SU-DHL-6 (cell line): ENCODE results near the gene HIVEP3.

Experiments used
- H2AFZ ChIP-seq: fragments of 200-600 bp; sonication (generic); 2 replicates; pipeline ENCODE4 v1.6.1; 2014; ENCODE audit warnings: low read depth, mild to moderate bottlenecking, moderate library complexity, mixed read lengths, antibody characterized with exemption, low read length; ENCODE audit not compliant: severe bottlenecking
- H3F3A ChIP-seq: fragments of 200-600 bp; shearing (Covaris generic); 2 replicates; pipeline ENCODE4 v1.6.0; 2016; ENCODE audit warnings: antibody characterized with exemption, mild to moderate bottlenecking; ENCODE audit not compliant: insufficient read depth
- H3K27ac ChIP-seq: fragments of 200-600 bp; sonication (generic); 2 replicates; pipeline ENCODE4 v1.5.1; 2016; ENCODE audit warnings: low read depth, mild to moderate bottlenecking, low read length, moderate library complexity, mixed read lengths
- H3K27me3 ChIP-seq: fragments of 200-600 bp; sonication (generic), shearing (Covaris generic); 2 replicates; pipeline ENCODE4 v1.6.0; 2014; ENCODE audit warnings: mild to moderate bottlenecking, low read length
- H3K36me3 ChIP-seq: fragments of 200-600 bp; sonication (generic); 2 replicates; pipeline ENCODE4 v1.6.1; 2014; ENCODE audit warnings: mild to moderate bottlenecking, low read length, mixed read lengths
- H3K4me2 ChIP-seq: fragments of 300-600, 200-600 bp; shearing (Covaris generic), sonication (generic); 2 replicates; pipeline ENCODE4 v1.6.0; 2014; ENCODE audit warnings: low read length, low read depth, mild to moderate bottlenecking; ENCODE audit not compliant: poor library complexity, severe bottlenecking
- H3K4me3 ChIP-seq: fragments of 200-600 bp; sonication (generic); 2 replicates; pipeline ENCODE4 v1.5.1; 2014; ENCODE audit warnings: antibody characterized with exemption, low read length, mild to moderate bottlenecking, mixed read lengths; ENCODE audit not compliant: insufficient read depth, poor library complexity, severe bottlenecking
- H3K79me2 ChIP-seq: fragments of 200-600 bp; sonication (generic); 2 replicates; pipeline ENCODE4 v1.6.1; 2014; ENCODE audit warnings: mild to moderate bottlenecking, low read length, moderate library complexity; ENCODE audit not compliant: insufficient read depth
- H3K9ac ChIP-seq: fragments of 200-600 bp; sonication (generic); 2 replicates; pipeline ENCODE4 v1.7.0; 2014; ENCODE audit warnings: mild to moderate bottlenecking, low read length
- H3K9me2 ChIP-seq: fragments of 200-600 bp; sonication (generic); replicated peaks from 2 replicates; pipeline ENCODE4 v1.6.1; 2014; ENCODE audit warnings: low read length; ENCODE audit not compliant: insufficient read depth
- H3K9me3 ChIP-seq: fragments of 200-600 bp; sonication (generic); 2 replicates; pipeline ENCODE4 v1.6.1; 2014; ENCODE audit warnings: low read length, mixed read lengths; ENCODE audit not compliant: insufficient read depth
- H4K20me1 ChIP-seq: fragments of 200-600 bp; sonication (generic); 2 replicates; pipeline ENCODE4 v1.6.1; 2014; ENCODE audit warnings: low read depth, mild to moderate bottlenecking, antibody characterized with exemption, low read length, moderate library complexity, mixed read lengths
- EZH2phosphoT487 ChIP-seq: fragments of 200-600 bp; sonication (generic), shearing (Covaris generic); conservative IDR thresholded peaks from 2 replicates; pipeline ENCODE4 v1.6.1; 2018; ENCODE audit warnings: mild to moderate bottlenecking, antibody characterized with exemption, low read length, moderate library complexity, mixed read lengths
- TF ChIP-seq, protein P1 (sequence below): fragments of 200-600 bp; sonication (generic); IDR thresholded peaks from one replicate; pipeline ENCODE4 v1.5.1; 2017; ENCODE audit warnings: antibody characterized with exemption, mild to moderate bottlenecking, low read length, moderate library complexity; ENCODE audit not compliant: insufficient read depth, poor library complexity, severe bottlenecking

Gene HIVEP3

DNA sequence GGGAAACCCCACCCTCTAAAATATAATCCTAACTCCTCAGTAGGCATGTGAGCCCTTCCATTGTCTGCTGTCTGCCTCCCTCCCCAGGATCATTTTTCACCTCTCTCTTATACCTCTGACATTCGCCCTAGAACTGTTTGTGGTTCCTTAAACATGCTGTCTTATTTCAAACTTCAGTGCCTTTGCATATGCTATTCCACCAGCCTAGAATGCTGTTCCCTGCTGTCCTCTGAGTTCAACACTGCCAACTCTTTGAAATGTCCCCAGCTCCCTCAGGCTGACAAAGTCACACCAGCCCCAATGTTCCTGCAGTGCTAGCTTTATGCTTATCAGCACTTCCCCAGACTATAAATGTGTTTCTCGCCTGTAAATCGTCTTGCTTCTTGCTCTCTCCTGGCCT lies 119.5 kb downstream of the HIVEP3 start:
- TF ChIP-seq EZH2phosphoT487: no peak
- TF ChIP-seq, protein P1, sequence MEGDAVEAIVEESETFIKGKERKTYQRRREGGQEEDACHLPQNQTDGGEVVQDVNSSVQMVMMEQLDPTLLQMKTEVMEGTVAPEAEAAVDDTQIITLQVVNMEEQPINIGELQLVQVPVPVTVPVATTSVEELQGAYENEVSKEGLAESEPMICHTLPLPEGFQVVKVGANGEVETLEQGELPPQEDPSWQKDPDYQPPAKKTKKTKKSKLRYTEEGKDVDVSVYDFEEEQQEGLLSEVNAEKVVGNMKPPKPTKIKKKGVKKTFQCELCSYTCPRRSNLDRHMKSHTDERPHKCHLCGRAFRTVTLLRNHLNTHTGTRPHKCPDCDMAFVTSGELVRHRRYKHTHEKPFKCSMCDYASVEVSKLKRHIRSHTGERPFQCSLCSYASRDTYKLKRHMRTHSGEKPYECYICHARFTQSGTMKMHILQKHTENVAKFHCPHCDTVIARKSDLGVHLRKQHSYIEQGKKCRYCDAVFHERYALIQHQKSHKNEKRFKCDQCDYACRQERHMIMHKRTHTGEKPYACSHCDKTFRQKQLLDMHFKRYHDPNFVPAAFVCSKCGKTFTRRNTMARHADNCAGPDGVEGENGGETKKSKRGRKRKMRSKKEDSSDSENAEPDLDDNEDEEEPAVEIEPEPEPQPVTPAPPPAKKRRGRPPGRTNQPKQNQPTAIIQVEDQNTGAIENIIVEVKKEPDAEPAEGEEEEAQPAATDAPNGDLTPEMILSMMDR: no peak

DNA sequence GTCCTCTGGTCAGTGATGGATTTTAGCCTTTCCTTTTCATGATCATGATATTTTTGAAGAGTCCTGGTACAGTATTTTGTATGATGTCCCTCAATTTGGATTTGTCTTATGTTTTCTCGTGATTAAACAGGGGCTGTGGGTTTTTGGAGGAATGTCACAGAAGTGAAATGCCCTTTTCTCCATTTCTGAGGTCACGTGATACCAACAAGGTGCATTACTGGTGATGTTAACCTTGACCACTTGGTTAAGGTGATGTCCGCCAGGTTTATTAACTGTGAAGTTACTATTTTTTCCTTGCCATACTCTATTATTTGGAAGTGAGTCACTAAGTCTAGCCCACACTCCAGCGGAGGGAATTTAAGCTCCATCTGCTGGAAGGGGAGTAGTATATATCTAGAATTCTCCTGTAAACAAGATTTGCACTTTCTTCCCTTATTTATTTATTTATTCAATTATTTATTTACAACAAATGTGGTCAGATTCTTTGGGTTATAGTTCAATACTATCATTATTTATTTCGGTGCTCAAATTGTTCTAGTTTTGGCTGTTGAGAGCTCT lies 123.4 kb downstream of the HIVEP3 start:
- Histone ChIP-seq H3K9me2 (no peaks in the 10 kb centered on the region), H3K9me3 (no peaks in the 10 kb centered on the region), H3K36me3 (no peaks in the 10 kb centered on the region), H3K4me2 (no peak overlapping the region), H3K27me3 (no peaks in the 10 kb centered on the region), H2AFZ (no peak overlapping the region), H3K27ac (no peak overlapping the region), H4K20me1 (no peaks in the 10 kb centered on the region), H3F3A (peaks cover 13% of the 10 kb centered on the region; the same call in 1 of the 2 replicates), H3K4me3 (no peak overlapping the region), H3K9ac (no peak overlapping the region), H3K79me2 (no peaks in the 10 kb centered on the region)
- no peak for TF ChIP-seq EZH2phosphoT487
- TF ChIP-seq, protein P1: no peak

More for the DNA sequence above, 119.5 kb downstream of the HIVEP3 start:
- no peaks in the 10 kb centered on the region for H3K9me2 ChIP-seq
- no peak overlapping the region for H3K9ac ChIP-seq
- no peaks in the 10 kb centered on the region for H3K27me3 ChIP-seq
- H3K9me3 ChIP-seq: no peaks in the 10 kb centered on the region
- H3K27ac ChIP-seq: no peak overlapping the region
- H3K4me3 ChIP-seq: no peak overlapping the region
- H3K4me2 ChIP-seq: no peak overlapping the region
- H3K36me3 ChIP-seq: no peaks in the 10 kb centered on the region
- H2AFZ ChIP-seq: no peak overlapping the region
- H4K20me1 ChIP-seq: no peaks in the 10 kb centered on the region
- H3F3A ChIP-seq: peaks cover 45% of the 10 kb centered on the region
- H3K79me2 ChIP-seq: no peaks in the 10 kb centered on the region

DNA sequence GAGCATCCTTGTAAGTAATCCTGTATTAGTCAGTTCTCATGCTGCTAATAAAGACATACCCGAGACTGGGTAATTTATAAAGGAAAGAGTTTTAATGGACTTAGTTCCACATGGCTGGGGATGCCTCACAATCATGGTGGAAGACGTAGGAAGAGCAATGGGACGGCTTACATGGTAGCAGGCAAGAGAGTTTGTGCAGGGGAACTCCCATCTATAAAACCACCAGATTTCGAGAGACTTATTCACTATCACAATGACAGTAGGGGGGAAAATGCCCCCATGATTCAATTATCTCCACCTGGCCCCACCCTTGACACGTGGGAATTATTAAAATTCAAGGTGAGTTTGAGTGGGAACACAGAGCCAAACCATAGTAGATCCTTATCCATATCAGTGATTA lies 124.7 kb downstream of the HIVEP3 start:
- Histone ChIP-seq H3K9ac (no peak overlapping the region), H3K27me3 (no peaks in the 10 kb centered on the region), H3K79me2 (no peaks in the 10 kb centered on the region), H3F3A (peaks cover 7% of the 10 kb centered on the region; the same call in 1 of the 2 replicates), H4K20me1 (no peaks in the 10 kb centered on the region), H3K4me3 (no peak overlapping the region), H3K4me2 (no peak overlapping the region), H3K27ac (no peak overlapping the region), H3K9me2 (no peaks in the 10 kb centered on the region), H3K9me3 (no peaks in the 10 kb centered on the region), H2AFZ (no peak overlapping the region), H3K36me3 (no peaks in the 10 kb centered on the region)
- TF ChIP-seq EZH2phosphoT487: no peak
- TF ChIP-seq, protein P1: no peak
